Ishikawa (cell line): ENCODE data around the gene ARPC1B.

Source experiments
- CEBPB ChIP-seq: IDR thresholded peaks from 2 replicates; pipeline ENCODE4 v1.6.1; 2012
- CREB1 ChIP-seq: IDR thresholded peaks from 2 replicates; pipeline ENCODE4 v1.6.1; 2012; ENCODE audit warnings: low read depth
- EGR1 ChIP-seq: IDR thresholded peaks from 2 replicates; pipeline ENCODE4 v1.6.1; 2012
- EP300 ChIP-seq: IDR thresholded peaks from 2 replicates; pipeline ENCODE4 v1.6.1; 2012; ENCODE audit warnings: borderline replicate concordance
- FOXM1 ChIP-seq: IDR thresholded peaks from 2 replicates; pipeline ENCODE4 v1.6.1; 2012; ENCODE audit warnings: low read depth, borderline replicate concordance
- MAX ChIP-seq: IDR thresholded peaks from 2 replicates; pipeline ENCODE4 v1.6.1; 2012
- NFIC ChIP-seq: IDR thresholded peaks from 2 replicates; pipeline ENCODE4 v1.6.1; 2012
- RAD21 ChIP-seq: IDR thresholded peaks from 2 replicates; pipeline ENCODE4 v1.6.1; 2012; ENCODE audit warnings: low read depth
- REST ChIP-seq: IDR thresholded peaks from 2 replicates; pipeline ENCODE4 v1.6.1; 2012; ENCODE audit warnings: low read depth, mild to moderate bottlenecking
- TAF1 ChIP-seq: IDR thresholded peaks from 2 replicates; pipeline ENCODE4 v1.6.1; 2012; ENCODE audit warnings: low read depth, mild to moderate bottlenecking
- TCF12 ChIP-seq: IDR thresholded peaks from 2 replicates; pipeline ENCODE4 v1.6.1; 2012; ENCODE audit warnings: low read depth
- TEAD4 ChIP-seq: IDR thresholded peaks from 2 replicates; pipeline ENCODE4 v1.6.1; 2012
- USF1 ChIP-seq: IDR thresholded peaks from 2 replicates; pipeline ENCODE4 v1.6.1; 2012
- YY1 ChIP-seq: IDR thresholded peaks from 2 replicates; pipeline ENCODE4 v1.6.1; 2012; ENCODE audit warnings: low read depth
- ZBTB7A ChIP-seq: IDR thresholded peaks from 2 replicates; pipeline ENCODE4 v1.6.1; 2012; ENCODE audit warnings: low read depth

The ARPC1B gene

GRCh38 chr7:99380823-99381663 lies 6.5 kb downstream of the ARPC1B start:
- TF ChIP-seq TCF12: no peak
- TF ChIP-seq MAX: no peak
- no peak for TF ChIP-seq YY1
- no peak for TF ChIP-seq TAF1
- TF ChIP-seq TEAD4: no peak
- no peak for TF ChIP-seq CREB1
- no peak for TF ChIP-seq FOXM1
- TF ChIP-seq REST: no peak
- TF ChIP-seq USF1: no peak
- no peak for TF ChIP-seq EP300

GRCh38 chr7:99381664-99382075 lies 7.1 kb downstream of the ARPC1B start:
- TF ChIP-seq TCF12 (no peak), FOXM1 (no peak), CEBPB (no peak), TEAD4 (no peak)

- TF ChIP-seq EGR1: no peak
- no peak for TF ChIP-seq REST
- no peak for TF ChIP-seq RAD21
These were observed 8.7 kb downstream of the ARPC1B start for GRCh38 chr7:99383203-99383602.

GRCh38 chr7:99383791-99384370 lies 9.4 kb downstream of the ARPC1B start:
- no peak for TF ChIP-seq EGR1
- no peak for TF ChIP-seq USF1
- TF ChIP-seq CEBPB: no peak
- TF ChIP-seq RAD21: no peak
- no peak for TF ChIP-seq TEAD4
- no peak for TF ChIP-seq REST
- TF ChIP-seq ZBTB7A: no peak
- TF ChIP-seq TAF1: no peak
- no peak for TF ChIP-seq MAX
- no peak for TF ChIP-seq TCF12
- no peak for TF ChIP-seq NFIC
- no peak for TF ChIP-seq FOXM1
- no peak for TF ChIP-seq EP300
- no peak for TF ChIP-seq YY1
- no peak for TF ChIP-seq CREB1

- no peak for TF ChIP-seq EP300
- TF ChIP-seq RAD21: no peak
- no peak for TF ChIP-seq ZBTB7A
- TF ChIP-seq CEBPB: no peak
- TF ChIP-seq USF1: no peak
- no peak for TF ChIP-seq REST
- no peak for TF ChIP-seq YY1
- no peak for TF ChIP-seq FOXM1
- TF ChIP-seq TCF12: no peak
- TF ChIP-seq NFIC: no peak
- TF ChIP-seq CREB1: no peak
- no peak for TF ChIP-seq TAF1
- TF ChIP-seq TEAD4: no peak
- TF ChIP-seq EGR1: no peak
- TF ChIP-seq MAX: no peak
These were observed 10.0 kb downstream of the ARPC1B start for GRCh38 chr7:99384523-99384922.
